ENCODE results near the gene IDH1.
A peak's percentile ranks its signal among the peaks of the same experiment; 100 is the strongest.

Gene IDH1

DNA sequence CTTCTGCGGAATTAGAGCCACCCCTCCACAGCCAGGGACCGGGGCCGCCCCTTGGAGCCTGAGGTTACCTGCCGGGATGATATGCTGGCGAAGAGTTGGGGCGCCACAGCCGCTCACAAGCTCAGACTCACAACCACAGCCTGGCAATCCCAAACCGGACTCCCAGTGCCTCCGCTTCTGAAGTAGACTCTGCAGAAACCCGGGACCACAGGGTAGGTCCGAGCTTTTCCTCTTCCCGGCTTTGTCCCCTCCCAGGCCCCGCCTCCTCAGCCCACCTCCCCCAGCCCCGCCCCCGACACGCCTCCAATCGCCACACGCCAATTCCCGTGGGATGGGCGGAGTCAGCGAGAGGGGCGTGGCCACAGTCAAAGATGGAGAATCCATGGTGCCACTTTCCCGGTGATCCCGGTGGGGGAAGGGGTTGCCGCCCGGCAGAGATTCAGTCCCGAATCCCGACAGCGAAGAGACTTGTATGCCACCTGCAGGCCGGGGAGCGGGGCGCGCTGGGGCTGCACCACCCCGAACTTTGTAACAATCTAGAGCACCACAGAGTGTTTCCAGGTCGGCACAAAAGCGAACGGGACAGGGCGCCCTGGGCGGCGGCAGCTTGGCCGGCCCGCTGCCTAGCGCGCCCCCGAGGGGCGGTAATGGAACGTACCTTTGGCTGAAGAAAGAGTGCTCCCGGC lies at the start of gene IDH1:
Gene IDH1 (minus strand): TSS at position 201 of the 686 bp plus-strand sequence. CDS start 3,520 bp downstream, outside the sequence.
- peak; percentile 98 for DNase-seq

DNA sequence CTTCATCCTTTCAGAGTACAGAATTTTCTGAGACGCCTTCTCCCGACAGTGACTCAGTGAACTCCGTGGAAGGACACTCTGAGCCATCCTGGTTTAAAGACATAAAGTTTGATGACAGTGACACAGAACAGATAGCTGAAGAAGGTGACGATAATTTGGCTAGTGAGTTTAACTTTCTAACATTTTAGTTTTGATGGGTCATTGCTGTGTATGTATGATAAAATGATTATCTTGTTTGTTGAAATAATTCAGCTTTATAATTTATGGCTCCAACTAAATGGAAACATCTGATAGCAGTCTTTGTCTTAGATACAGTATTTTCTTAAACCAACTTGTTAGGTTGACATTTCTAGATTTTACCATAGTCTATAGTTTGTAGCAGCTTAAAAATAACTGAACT lies 49.3 kb upstream of the IDH1 start:
- DNase-seq = no peak

DNA sequence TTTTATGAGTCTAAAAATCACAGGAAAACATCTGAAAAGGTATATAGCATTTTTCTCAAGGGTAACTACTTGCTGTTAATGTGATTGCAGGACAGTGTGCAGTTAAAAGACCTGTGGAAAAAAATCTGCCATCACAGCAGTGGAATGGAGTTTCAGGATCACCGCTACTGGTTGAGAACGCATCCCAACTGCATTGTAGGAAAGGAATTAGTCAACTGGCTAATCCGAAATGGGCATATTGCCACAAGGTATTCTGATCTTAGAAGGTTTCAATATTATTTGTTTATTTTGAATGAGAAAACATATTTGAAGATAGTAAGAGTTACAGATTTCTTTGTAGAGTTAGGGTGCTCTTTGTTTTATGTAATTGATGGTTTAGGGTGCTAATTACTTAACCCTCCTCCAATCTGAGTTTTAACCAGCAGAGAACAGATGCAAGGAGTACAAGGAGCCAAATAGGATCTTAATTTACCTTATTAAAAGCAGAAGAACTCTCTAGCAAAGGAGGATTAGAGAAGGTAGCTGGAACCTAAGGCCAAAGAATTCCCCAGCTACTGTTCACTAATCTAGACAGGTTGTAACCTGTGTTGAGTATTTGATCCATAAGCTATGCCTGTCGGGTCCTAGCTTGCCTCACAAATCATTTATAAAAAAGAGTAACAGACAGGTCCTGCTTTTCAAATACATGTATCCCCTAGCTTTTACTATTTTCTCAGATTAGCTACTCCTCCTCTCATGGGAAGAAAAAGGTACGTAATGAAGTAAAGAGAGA lies 46.2 kb upstream of the IDH1 start:
- DNase-seq = no peak

DNA sequence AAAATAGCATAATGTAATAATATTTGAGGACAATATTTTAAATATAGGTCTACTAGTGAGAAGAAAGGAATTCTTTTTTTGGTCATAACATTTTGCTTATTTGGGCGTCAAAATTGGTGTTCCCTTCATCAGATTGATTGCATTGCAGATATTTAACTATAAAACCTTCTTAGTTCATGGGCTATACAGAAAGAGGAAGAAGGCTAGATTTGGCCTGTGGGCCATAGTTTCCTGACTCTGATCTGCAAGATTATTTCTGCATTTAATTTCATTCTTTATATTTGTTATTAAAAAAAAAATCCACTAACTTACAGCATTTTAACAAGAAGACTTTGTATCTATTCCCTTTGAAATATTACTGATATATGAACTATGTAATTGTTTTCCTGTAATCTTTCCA lies 43.1 kb upstream of the IDH1 start:
- DNase-seq = no peak

DNA sequence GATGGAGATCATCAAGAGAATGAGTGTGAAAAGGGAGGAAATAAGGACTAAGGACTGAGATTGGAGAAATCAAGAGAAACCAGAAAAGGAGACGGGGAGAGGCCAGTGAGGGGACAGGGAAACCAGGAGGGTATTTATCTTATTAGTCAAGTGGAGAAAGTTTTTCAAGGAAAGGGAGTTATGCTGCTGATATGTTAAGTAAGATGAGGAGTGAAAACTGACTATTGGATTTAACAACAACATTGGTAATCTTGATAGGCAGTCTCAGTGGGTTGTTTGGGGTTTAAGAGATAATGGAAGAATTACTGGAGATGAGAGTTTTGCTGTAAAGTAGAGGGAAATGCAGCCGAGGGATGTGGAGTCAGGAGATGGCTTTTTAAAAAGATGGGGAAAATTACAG lies 41.7 kb upstream of the IDH1 start:
- DNase-seq = no peak

DNA sequence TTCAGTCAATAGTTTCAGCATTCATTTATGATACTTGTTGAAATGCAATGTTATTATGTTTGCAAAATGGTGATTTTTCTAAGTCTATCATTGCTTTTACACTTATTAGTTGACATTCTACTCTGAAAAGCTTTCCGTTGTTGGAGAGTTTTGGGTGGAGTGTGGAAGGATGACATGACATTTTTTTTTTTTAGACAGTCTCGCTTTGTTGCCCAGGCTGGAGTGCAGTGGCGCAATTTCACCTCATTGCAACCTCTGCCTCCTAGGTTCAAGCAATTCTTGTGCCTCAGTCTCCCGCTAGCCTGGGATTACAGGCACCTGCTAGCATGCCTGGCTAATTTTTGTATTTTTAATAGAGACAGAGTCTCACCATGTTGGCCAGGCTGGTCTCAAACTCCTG lies 41.0 kb upstream of the IDH1 start:
- DNase-seq = no peak

DNA sequence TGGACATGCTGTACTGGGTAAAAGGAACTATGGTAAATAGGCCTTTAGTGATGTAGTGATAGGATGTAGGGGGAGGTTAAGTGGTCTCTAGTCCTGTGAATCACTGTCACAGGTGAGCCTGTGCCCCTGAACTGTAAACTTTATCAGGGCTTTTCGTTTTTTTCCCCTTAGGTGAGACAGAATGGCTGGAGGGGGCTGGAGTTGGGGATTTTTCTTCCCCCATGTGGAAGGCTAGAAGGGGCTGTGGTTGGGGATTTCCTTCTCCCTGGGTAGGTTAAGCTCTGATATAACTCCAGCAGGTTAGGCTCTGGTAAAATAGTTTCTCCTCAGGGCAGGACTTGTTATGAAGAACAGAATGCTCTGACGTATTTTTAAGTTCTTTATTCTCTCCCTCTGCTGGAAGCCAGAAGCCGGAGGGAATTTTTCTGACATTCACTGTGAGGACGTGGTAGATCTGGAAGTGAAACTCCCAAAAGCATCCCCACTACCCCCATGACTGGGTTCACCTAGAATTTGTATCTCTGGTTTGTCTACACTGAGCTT lies 39.7 kb upstream of the IDH1 start:
- no peak for DNase-seq

DNA sequence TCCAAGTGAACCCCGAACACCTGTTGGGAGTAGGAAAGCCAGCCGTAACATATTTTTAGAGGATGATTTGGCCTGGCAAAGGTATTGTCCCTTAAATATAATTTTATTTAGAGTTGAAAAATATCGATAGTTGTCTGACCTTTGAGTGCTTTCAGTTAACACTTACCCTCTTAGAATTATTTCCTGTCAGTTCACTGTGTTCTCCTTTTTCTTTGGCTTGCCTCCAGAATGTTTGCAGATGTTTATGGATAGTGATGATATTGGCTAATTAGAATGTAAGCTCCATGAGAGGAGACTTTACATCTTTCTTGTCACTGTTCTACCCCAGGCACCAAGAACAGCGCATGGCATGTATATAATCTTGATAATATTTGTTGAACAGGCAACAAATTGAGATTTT lies 31.0 kb upstream of the IDH1 start:
- DNase-seq = no peak

DNA sequence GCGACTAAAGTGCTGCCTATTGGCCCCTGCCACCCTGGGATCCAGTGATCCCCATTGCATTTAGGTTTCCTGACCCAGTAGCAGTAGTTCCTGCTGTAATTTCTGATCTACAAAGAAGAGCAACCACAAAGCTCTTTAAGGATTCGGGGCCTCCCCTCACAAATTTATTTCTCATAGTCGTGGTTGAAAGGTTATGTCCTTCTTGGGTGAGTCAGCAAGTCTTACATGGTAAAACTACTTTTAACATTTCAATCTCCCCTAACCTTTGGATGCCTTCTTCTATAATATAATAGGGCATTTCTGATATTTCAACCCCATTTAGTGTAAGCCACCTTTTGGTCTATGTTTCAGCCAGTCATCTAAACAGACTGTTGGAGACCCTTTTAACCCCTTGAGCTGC lies 26.1 kb upstream of the IDH1 start:
- DNase-seq = no peak

DNA sequence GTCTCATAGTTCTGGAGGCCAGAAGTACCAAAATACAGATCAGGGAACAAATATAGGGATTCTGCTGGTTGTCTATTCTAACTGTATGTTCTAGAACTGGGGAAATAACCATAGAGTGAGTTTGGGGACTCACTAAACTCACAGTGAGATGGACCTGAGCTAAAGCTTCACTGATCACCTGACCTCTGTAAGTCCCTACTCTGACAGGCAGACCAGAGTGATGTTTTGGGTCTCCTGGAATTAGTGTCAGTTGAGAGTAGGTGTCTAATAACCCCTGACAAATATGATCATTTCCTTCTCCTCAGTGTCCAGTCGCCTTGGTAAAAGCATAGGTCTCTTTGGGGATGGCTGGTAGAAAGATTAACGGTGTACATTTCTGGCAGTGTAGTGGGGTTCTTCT lies 25.4 kb upstream of the IDH1 start:
- no peak for DNase-seq

DNA sequence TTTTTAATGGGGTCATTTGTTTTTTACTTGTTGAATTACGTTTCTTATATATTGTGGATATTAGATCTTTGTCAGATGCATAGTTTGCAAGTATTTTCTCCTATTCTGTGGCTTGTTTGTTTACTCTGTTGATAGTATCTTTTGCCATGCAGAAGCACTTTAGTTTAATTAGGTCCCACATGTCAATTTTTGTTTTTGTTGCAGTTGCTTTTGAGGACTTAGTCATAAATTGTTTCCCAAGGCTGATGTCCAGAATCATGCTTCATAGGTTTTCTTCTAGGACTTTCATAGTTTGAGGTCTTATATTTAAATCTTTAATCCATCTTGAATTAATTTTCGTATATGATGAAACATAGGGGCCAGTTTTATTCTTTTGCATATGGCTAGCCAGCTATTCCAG lies 24.4 kb upstream of the IDH1 start:
- no peak for DNase-seq

DNA sequence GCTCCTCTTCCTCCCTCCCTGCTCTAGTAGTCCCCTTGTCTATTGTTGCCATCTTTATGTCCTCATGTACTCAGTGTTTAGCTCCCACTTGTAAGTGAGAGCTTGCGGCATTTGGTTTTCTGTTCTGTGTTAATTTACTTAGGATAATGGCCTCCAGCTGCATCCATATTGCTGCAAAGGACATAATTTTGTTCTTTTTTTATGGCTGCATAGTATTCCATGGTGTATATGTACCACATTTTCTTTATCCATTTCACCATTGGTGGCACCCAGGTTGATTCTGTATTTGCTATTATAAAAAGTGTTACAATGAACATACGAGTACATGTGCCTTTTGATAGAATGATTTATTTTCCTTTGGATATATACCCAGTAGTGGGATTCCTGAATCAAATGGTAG lies 23.7 kb upstream of the IDH1 start:
- DNase-seq = no peak

DNA sequence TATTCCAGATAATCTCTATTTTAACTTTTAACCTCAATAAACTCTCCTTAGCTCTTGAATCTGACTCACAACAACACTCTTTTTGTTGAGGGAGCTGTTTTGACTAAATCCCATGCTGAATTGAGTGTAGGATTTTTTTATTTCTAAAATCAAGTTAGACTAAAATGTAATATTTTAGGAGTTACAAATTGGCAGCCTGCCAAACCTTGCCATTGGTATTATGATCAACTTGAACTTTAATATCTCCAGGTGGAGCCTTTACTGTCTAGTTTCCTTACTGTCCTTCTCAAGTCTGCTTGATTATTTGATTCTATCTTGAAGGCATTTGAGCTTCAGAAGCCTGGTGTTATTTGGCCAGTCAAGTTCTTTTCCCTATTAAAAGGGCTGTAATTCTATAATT lies 19.9 kb upstream of the IDH1 start:
- DNase-seq = no peak

DNA sequence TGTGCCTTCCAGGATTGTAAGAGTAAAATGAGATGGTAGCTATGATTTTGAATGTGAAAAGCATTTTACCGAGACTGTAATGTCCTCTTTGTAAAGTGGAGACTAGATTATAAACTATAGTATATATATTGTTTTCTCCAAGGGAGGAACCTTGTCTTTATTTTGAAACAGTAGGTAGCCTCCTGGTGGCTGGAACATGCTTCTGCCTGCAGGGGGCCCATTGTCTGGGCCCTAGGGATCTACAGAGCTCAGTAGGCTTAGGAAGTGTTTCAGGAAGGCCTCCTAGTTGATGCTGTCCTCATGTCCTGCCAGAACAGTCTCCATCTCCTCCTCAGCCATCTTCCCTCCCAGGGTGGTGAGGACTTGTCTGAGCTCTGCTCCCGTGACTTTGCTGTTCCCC lies 14.2 kb upstream of the IDH1 start:
- DNase-seq = no peak

DNA sequence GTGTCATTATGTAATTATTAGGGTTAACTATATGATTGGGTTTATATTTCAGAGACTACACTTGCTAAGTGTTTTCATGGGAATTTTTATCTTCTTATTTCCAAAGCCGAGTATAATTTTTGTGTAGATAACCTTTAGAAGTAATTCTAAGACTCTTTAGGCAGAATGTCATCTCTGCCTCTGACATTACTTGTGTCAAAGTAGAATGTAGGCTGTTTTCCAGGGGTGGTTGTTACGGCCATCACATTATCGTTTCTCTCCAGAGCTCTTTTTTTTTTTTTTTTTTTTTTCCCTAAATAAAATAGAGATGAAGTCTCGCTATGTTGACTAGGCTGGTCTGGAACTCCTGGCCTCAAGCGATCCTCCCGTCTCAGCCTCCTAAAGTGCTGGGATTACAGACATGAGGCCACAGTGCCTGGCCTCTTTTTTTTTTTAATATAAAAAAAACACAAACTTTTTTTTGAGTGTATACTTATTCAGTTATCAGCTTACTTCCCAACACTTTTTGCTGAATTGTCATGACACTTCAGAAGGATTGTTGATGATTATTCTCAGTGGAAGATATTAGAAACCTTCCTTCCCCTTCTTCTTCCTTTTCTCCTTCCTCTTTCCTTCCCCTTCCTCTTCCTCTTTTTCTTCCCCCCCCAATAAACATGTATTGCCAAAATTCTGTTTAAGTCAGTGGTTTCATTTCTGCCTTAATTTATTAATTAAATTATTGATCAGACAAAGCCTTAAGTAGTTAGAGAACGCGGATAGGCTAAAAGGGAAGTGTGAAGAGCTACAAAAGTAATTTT lies 13.5 kb upstream of the IDH1 start:
- DNase-seq = no peak

DNA sequence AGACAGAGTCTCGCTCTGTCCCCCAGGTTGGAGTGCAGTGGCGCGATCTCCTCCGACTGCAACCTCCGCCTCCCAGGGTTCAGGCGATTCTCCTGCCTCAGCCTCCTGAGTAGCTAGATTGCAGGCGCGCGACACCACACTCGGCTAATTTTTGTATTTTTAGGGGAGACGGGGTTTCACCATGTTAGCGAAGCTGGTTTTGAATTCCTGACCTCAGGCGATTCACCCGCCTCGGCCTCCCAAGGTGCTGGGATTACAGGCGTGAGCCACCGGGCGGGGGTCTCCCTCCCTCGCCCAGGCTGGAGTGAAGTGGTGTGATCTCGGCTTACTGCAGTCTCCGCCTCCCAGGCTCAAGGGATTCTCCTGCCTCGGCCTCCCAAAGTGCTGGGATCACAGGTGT lies 12.7 kb upstream of the IDH1 start:
- peak; percentile 83 for DNase-seq

DNA sequence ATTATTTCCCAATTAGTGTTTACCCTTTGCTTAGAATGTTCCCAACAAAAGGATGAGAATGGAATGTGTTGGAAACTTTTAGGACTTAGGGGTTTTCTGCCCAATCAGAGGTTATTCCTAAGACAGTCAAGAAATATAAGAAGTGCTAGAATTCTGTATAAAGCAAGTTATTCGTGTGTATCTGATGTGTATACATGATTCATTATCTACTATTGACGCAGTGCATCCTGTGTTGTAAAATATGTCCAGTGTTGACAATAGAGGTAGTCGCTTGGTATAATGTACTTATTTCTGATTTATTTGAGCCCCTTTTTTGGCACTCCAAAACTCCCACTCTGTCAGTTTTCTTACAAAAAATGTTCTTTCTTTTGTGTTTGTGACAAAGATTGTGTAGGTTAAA lies 12.1 kb upstream of the IDH1 start:
- DNase-seq = no peak

DNA sequence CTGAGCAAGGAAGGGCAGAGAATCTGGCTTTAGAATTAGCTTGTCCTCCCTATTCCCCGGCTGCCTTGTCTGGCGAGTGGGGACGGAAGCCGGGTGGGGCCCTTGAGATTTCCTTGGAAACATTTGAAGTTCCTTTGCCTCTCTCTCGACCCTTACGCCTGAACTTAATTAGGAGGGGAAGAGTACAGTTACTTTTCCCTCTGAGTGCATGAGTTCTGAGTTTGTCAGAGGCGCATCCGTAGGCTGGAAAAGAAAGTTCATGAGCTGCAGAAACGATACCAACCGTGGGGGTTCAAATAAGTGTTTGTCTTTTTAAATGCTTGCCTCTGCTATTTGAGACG lies 11.7 kb upstream of the IDH1 start:
- no peak for DNase-seq

DNA sequence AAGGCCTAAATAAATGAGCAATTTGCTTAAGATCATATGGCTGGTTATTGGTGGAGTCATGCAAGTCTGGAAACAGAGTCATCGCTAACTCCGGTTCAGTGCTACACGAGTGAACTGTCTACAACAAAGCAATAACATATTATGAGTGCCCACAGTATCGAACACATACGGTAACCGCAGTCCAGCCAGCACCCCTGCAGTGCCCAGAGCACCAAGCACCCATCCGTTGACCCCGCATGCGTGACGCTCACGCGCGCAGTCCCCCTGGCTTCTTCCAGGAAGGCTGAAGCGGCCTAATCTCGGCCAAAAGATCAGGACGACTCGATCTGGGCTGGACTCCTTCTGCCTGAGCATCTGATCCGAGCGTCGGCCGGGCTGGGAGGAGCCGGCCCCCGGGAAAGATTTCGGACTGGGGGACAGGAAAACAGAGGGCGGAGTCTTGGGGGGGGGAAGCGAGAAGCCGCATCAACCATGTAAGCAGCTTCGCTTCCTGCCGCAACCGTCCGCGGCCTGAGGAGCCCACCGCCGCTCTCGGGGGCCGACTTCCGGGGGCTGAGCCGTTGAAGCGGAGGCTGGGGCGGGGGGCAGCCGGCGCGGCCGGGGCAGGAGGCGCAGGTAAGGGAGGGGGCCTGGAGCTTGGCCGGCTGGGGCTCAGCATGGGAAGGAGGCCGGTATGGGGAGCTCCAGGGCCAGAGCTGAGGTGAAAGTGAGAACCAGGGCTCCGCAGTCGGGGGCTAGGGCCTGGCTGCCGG lies 11.1 kb upstream of the IDH1 start, which contains the start of gene PIKFYVE:
Gene PIKFYVE (plus strand): TSS at position 455 of the 752 bp plus-strand sequence. CDS start 5,265 bp downstream, outside the sequence.
- DNase-seq = peak; percentile 99

DNA sequence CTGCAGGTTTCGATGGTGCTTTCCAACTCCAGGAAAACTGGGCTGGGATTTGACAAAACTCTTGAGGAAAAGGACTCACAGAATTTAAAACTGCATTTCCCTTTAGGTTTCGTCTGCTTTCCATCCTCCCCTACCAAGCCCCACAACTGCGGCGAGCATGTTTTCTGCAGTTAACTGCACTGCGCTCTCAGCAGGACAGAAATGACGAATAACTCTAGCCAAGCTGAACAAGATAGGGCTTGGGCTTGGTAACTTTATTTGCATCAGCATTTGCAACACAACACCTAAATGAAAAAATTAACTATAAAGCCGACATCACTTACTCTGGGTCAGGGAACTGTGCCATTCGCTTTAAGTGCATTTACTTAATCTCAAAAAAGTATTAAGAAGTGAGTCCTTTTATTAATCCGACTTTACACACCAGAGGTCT lies 10.5 kb upstream of the IDH1 start:
- DNase-seq = peak; percentile 55

DNA sequence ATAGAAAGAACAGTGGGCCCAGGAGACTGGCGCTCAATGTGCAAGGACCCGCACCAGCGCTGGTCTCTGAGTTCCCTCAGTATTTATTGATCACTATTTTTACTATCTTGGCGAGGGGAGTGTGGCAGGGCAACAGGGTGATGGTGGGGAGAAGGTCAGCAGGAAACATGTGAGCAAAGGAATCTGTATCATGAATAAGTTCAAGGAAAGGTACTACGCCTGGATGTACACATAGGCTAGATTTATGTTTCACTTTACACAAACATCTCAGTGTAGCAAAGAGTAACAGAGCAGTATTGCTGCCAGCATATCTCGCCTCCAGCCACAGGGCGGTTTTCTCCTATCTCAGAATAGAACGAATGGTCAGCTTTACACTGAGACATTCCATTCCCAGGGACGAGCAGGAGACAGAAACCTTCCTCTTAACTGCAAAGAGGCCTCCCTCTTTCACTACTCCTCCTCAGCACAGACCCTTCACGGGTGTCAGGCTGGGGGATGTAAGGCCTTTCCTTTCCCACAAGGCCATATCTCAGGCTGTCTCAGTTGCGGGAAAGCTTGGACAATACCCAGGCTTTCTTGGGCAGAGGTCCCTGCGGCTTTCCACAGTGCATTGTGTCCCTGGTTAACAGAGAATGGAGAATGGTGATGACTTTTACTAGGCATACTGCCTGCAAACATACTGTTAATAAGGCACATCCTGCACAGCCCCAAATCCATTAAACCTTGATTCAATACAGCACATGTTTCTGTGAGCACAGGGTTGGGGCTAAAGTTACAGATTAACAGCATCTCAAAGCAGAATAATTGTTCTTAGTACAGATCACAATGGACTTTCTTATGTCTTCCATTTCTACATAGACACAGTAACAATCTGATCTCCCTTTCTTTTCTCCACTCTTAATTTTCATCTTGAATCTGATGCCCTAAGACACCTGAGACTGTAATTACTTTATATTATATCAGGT lies 2.3 kb upstream of the IDH1 start:
- DNase-seq = peak; percentile 62

Data from islet precursor cell (in vitro differentiated cells).